ENCODE results near the gene TPRX2. TPM values are rescaled to one million over a fixed set of nuclear protein-coding genes. Genes with fewer than 3 reads are reported as not detected.
"Not testable (repeated sequence)": the region's sequence is repeated elsewhere in the genome, so short reads cannot be mapped to it uniquely, and the experiment has no call there.

TPRX2 gene
- total RNA-seq, 2 donors from 2014 or later, result not detected

DNA sequence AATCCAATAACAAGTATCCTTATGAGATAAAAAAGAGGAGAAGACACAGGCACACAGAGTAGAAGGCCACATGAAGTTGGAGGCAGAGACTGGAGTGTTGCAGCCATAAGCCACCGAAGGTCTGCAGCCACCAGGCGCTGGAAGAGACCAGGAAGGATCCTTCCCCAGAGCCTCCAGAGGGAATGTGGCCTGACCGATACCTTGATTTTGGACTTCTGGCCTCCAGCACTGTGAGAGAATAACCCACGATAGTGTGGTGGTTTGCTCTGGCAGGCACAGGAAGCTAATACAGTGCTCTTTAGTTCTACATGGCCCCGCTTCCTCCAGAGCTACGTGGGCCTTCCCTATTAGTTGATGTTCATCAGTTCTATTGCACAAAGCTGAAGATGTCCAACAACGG lies 42.3 kb downstream of the TPRX2 start:
- DNase-seq (no peak), ATAC-seq (no peak)
- intact Hi-C loops (cut with DNase I, micrococcal nuclease), result no loop called here

DNA sequence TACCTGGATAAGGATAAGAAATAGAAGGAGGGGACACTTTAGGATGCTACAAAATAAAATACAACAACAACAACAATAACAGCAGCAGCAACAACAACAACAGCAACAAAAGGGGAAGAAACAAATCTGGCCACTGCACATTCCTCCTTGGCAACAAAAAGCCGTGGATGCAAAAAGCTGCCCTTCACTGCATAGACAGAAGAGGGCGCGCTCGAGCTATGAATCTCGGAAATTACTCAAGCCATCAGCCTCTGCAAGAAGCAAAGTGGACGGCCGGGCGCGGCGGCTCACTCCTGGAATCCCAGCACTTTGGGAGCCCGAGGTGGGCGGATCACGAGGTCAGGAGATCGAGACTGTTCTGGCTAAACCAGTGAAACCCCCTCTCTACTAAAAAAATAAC lies 50.3 kb downstream of the TPRX2 start:
- ATAC-seq; intact Hi-C loops (cut with DNase I, micrococcal nuclease): not testable (repeated sequence)
- DNase-seq, result peak; percentile 30 to 74

DNA sequence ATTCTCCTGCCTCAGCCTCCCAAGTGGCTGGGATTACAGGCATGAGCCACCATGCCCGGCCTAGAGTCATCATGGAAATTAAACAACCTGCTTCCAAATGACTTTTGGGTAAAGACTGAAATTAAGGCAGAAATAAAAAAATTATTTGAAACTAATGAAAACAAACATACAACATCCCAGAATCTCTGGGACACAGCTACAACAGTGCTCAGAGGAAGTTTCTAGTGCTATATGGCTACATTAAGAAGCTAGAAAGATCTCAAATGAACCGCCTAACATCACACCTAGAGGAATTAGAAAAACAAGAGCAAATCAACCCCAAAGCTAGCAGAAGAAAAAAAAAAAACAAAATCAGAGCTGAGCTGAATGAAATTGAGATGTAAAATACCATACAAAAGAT lies 51.2 kb downstream of the TPRX2 start:
- DNase-seq; ATAC-seq; intact Hi-C loops (cut with DNase I, micrococcal nuclease): not testable (repeated sequence)

Other genes starting within 250 kb of the TPRX2 start
- 10 to 100 TPM in 1 of 2 donors, 1 to 10 TPM in 1; 9.6 to 29.6 TPM for gene EHD2, start 145.8 kb upstream of the TPRX2 start, total RNA-seq
- 100 to 1,000 TPM; 260 to 285 TPM for gene NOP53, start 113.7 kb upstream of the TPRX2 start, total RNA-seq
- 100 to 1,000 TPM; 274 to 323 TPM for gene SELENOW, start 80.5 kb upstream of the TPRX2 start, total RNA-seq
- gene TPRX1, start 54.7 kb upstream of the TPRX2 start, total RNA-seq, result not detected
- not detected for gene CRX, start 37.3 kb upstream of the TPRX2 start, total RNA-seq
- gene SULT2A1, start 27.1 kb downstream of the TPRX2 start, total RNA-seq, result under 1 TPM in 1 of 2 donors, not detected in 1; 0.67 TPM
- gene BSPH1, start 132.9 kb downstream of the TPRX2 start, total RNA-seq, result not detected
- not detected for gene ELSPBP1, start 135.4 kb downstream of the TPRX2 start, total RNA-seq
- not detected for gene CABP5, start 184.8 kb downstream of the TPRX2 start, total RNA-seq

Data from left colon (tissue), 2 donors.